HG03039 (cell line): ENCODE results near the gene CCNT1.
"Not testable (repeated sequence)": the region's sequence is repeated elsewhere in the genome, so short reads cannot be mapped to it uniquely, and the experiment has no call there.

Experiments used
- ATAC-seq: cut with Tn5 transposase; IDR thresholded peaks from one replicate; pipeline ENCODE4 v1.9.1; 2021; ENCODE audit warnings: mild to moderate bottlenecking, moderate library complexity; ENCODE audit not compliant: unreplicated experiment

The CCNT1 gene

GRCh38 chr12:48716493-48717251 lies at the start of gene CCNT1:
Gene CCNT1 (minus strand): TSS chr12:48716707. CDS start chr12:48716675, 32 bp downstream.
- peak; percentile 96 for ATAC-seq

- ATAC-seq = no peak
These were observed 49.3 kb upstream of the CCNT1 start for GRCh38 chr12:48765753-48766162.

DNA sequence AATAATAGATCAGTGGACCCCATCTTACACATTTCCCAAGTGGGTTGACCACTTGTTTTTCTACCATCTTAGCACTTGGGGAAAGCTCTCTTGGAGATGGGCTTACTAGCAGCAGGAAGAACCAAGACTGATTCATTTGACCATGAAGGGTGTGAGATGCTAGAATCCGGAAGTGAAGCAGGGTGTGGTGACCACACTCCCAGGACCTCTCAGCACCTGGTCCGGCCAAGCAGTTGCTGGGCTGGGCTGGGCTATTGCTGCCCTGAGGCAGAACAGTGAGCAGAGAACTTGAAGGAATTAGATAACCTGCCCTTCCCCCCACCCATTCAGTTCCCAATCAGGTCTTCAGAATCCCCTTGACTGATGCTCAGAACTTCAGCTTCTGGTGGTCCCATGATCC lies 48.0 kb upstream of the CCNT1 start:
- no peak for ATAC-seq

- ATAC-seq = no peak
These were observed 42.2 kb upstream of the CCNT1 start for GRCh38 chr12:48758737-48759136.

GRCh38 chr12:48758186-48758585 lies 41.7 kb upstream of the CCNT1 start:
- no peak for ATAC-seq

DNA sequence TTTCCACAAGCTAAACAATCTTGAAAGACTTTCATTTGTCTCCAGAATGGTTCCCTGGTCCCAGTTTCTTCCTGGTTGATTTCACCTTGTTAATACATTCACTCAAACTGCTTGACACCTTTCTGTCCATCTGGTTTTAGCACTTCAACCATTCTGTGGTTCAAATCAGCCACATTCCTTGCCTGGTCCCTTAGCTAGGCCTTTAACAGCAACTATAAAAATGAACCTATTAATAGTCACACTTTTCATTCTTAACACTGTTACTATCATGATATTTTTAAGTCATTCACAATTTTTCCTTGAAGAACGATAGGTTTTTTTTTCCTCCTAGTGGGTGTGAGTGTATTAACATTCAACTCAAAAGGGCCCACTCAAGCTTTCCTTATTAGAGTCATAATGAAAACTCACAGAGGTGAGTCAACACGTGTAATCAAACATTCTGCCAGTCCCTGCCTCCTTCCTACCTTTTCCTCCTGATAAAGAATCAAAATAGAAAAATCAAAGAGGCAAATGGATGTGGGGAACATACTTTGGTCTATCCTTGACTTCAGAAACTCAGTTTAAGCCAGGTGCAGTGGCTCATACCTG lies 34.4 kb upstream of the CCNT1 start:
- ATAC-seq = no peak

GRCh38 chr12:48750215-48750614 lies 33.7 kb upstream of the CCNT1 start:
- no peak for ATAC-seq

- no peak for ATAC-seq
These were observed 27.9 kb upstream of the CCNT1 start for GRCh38 chr12:48744251-48745008.

GRCh38 chr12:48739618-48740269 lies 23.2 kb upstream of the CCNT1 start:
- no peak for ATAC-seq

DNA sequence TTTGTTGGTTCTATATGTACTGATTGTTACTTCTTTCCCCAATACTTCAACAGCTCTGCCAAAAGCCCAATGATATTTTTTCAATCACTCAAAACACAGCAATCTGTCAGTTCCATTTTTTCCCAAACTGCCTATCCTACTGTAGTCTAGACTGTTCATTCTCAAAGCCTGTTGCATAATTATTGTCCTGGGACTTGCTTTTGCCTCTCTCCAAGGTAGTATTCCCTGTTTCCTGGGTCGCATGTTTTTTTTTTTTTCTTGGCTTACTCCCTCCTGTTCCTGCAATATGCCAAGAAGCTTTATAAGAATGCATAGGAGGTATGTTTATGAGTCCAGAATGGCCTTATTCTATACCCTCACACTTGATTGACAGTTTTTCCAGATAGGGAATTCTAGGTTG lies 19.9 kb upstream of the CCNT1 start:
- ATAC-seq = no peak

GRCh38 chr12:48728807-48729206 lies 12.3 kb upstream of the CCNT1 start:
- ATAC-seq = no peak

- ATAC-seq = not testable (repeated sequence)
These were observed 4.2 kb upstream of the CCNT1 start for GRCh38 chr12:48720737-48721136.

DNA sequence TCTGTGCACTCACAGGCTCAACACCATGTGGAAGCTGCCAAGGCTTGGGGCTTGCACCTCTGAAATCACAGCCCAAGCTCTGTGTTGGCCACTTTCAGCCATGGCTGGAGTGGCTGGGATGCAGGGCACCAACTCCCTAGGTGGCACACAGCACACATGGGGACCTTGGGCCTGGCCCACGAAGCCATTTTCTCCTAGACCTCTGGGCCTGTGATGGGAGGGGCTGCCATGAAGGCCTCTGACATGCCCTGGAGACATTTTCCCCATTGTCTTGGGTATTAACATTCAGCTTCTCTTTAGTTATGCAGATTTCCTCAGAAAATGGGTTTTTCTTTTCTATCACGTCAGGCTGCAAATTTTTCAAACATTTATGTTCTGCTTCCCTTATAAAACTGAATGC lies 3.7 kb upstream of the CCNT1 start:
- not testable (repeated sequence) for ATAC-seq

- ATAC-seq = not testable (repeated sequence)
These were observed 2.5 kb upstream of the CCNT1 start for GRCh38 chr12:48719002-48719401.

DNA sequence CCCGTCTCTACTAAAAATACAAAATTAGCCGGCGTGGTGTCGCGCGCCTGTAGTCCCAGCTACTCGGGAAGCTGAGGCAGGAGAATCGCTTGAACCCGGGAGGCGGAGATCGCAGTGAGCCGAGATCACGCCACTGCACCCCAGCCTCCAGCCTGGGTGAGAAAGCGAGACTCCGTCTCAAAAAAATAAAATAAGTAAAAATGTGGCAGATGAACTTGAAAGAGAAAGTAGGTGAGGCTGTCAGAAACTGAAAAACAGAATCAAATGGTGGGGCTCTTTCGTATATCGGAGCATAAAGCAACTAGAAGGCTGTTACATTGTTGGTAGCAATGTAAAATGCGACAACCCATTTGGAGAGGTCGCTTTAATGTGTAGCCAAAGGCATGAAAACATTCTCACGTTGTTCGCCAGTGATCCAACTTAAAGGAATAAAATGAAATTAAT lies 767 bp upstream of the CCNT1 start:
- ATAC-seq = no peak

GRCh38 chr12:48716168-48716492 lies 377 bp downstream of the CCNT1 start:
- ATAC-seq = no peak

DNA sequence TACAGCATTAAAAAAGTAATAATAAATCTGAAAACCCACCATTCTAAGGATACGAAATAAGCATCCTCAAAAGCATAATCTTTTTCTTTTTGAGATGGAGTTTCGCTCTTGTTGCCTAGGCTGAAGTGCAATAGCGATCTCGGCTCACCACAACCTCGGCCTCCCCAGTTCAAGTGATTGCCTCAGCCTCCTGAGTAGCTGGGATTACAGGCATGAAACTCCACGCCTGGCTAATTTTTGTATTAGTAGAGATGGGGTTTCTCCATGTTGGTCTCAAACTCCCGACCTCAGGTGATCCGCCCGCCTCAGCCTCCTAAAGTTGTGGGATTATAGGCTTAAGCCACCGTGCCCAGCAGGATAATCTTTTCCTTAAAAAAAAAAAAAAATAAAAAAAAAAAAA lies 4.3 kb downstream of the CCNT1 start:
- ATAC-seq = no peak

DNA sequence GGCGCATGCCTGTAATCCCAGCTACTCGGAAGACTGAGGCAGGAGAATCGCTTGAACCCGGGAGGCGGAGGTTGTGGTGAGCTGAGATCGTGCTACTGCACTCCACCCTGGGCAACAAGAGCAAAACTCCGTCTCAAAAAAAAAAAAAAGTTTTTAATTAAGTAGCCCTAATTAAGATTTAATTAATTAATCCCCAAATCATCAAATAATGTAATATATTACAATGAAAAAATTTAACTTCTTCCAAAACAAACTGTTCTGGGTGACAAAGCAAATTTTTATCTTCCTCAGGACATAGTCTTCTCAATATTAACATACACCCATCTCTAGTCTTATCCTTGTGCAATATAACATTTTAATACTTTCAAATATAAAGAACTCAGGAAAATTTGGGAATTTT lies 17.7 kb downstream of the CCNT1 start:
- not testable (repeated sequence) for ATAC-seq

DNA sequence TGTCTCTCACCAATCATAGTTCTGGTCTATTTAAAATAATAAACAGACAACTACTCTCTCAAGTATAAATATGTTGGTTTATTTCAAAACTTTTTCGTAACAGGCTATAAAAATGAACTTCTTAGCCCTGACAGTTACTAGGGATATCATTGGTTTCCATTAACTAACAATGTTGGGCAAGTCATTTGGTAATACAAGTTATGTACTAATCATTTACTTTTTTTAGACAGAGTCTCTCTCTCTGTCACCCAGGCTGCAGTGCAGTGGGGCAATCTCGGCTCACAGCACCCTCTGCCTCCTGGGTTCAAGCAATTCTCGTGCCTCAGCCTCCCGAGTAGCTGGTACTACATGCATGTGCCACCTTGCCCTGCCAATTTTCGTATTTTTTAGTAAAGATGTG lies 19.9 kb downstream of the CCNT1 start:
- no peak for ATAC-seq

DNA sequence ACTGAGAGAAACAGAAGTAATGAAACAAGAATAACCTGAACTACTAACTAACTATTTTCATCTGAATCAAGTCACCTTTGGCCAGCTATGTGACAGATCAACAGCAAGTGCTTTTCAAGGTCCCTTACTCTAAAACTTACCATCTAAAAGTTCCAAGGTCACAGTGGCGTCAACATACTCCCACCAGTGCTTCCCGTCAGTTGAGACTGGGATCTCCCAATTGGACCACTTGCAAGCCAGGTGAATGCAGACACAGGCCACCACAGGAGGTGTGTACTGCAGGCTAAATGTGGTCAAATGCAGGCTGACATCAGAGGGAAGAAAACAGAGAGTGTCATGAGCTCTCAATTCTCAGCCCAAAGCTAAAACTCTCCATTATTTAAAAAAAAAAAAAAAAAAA lies 20.6 kb downstream of the CCNT1 start:
- ATAC-seq = no peak

- no peak for ATAC-seq
These were observed 22.5 kb downstream of the CCNT1 start for GRCh38 chr12:48694038-48694437.
